Cardiac muscle cell (in vitro differentiated cells and primary cell): Measurements from ENCODE around the gene ZNF566. TPM values are rescaled to one million over a fixed set of nuclear protein-coding genes. Genes with fewer than 3 reads are reported as not detected.
A peak's percentile ranks its signal among the peaks of the same experiment; 100 is the strongest.
"Not testable (repeated sequence)": the region's sequence is repeated elsewhere in the genome, so short reads cannot be mapped to it uniquely, and the experiment has no call there.

Source experiments
- DNase-seq, 2 donors: peaks; one replicate each; pipeline versions ENCODE4 v3.0.0 to v3.0.0-alpha.2; 2010 to 2017; ENCODE audit warnings: low read depth in 1 of 2, low spot score in 1 of 2
- H3K27ac ChIP-seq: fragments of 200-600 bp; sonication (generic); 2 replicates; pipeline ENCODE4 v1.5.1; 2016
- H3K27me3 ChIP-seq: fragments of 200-600 bp; sonication (generic); 2 replicates; pipeline ENCODE4 v1.6.0; 2016; ENCODE audit warnings: control low read depth
- H3K36me3 ChIP-seq: fragments of 200-600 bp; sonication (generic); 2 replicates; pipeline ENCODE4 v1.5.1; 2016; ENCODE audit warnings: control low read depth
- H3K4me1 ChIP-seq: fragments of 200-600 bp; sonication (generic); 2 replicates; pipeline ENCODE4 v1.8.1; 2017; ENCODE audit warnings: low read depth, mild to moderate bottlenecking, mixed run types
- H3K4me3 ChIP-seq: fragments of 200-600 bp; sonication (generic); 2 replicates; pipeline ENCODE4 v1.5.1; 2016; ENCODE audit warnings: mild to moderate bottlenecking
- H3K9me3 ChIP-seq: fragments of 200-600 bp; sonication (generic); 2 replicates; pipeline ENCODE4 v1.5.1; 2017; ENCODE audit warnings: low read depth, mild to moderate bottlenecking, control low read depth
- CTCF ChIP-seq: IDR thresholded peaks from 2 replicates; pipeline ENCODE4 v1.5.1; 2012; ENCODE audit warnings: low read depth, mild to moderate bottlenecking, low read length
- polyA plus RNA-seq: library from polyadenylated mRNA; unstranded; fragments of >200 nt; fragmentation: Nextera tagmentation; extraction: Ambion mirVana; gene quantifications from 2 replicates; pipeline ENCODE4 v1.2.1, GENCODE V29; 2016
- total RNA-seq: library from RNA; depleted of rRNA; stranded (reverse); fragments of >200 nt; gene quantifications from 2 replicates; pipeline ENCODE4 v1.2.3, GENCODE V29; 2016

Gene ZNF566
- total and polyA plus RNA-seq, 2 experiments from 2014 or later = 5.2 to 8.6 TPM

- DNase-seq = peak; percentile 31 to 77
- not testable (repeated sequence) for H3K4me3 ChIP-seq, H3K36me3 ChIP-seq, H3K27ac ChIP-seq, H3K4me1 ChIP-seq, H3K9me3 ChIP-seq, H3K27me3 ChIP-seq
- peak; percentile 69 for TF ChIP-seq CTCF
These were observed 3.5 kb upstream of the ZNF566 start for GRCh38 chr19:36492689-36493453.

GRCh38 chr19:36490846-36491245 lies 1.5 kb upstream of the ZNF566 start:
- H3K4me1 ChIP-seq, H3K36me3 ChIP-seq, DNase-seq, H3K27me3 ChIP-seq, H3K27ac ChIP-seq, H3K4me3 ChIP-seq, H3K9me3 ChIP-seq: not testable (repeated sequence)

GRCh38 chr19:36489920-36490415 lies 607 bp upstream of the ZNF566 start:
- Histone ChIP-seq H3K27ac (peak overlapping the region; percentile 99), H3K36me3 (no peaks in the 10 kb centered on the region), H3K4me3 (peak overlapping the region; percentile 83), H3K9me3 (no peaks in the 10 kb centered on the region), H3K4me1 (no peaks in the 10 kb centered on the region), H3K27me3 (no peaks in the 10 kb centered on the region)
- TF ChIP-seq CTCF = no peak
- peak; percentile 95 to 97 for DNase-seq

GRCh38 chr19:36488846-36489117 lies 579 bp downstream of the ZNF566 start:
- H3K27ac ChIP-seq = peak overlapping the region; percentile 99
- peak overlapping the region; percentile 83 for H3K4me3 ChIP-seq
- H3K4me1 ChIP-seq = no peaks in the 10 kb centered on the region
- TF ChIP-seq CTCF = no peak
- no peaks in the 10 kb centered on the region for H3K27me3 ChIP-seq
- H3K9me3 ChIP-seq = no peaks in the 10 kb centered on the region
- peak in 1 of 2 donors; percentile 14 for DNase-seq
- H3K36me3 ChIP-seq = no peaks in the 10 kb centered on the region

- H3K9me3 ChIP-seq = no peaks in the 10 kb centered on the region
- no peaks in the 10 kb centered on the region for H3K4me1 ChIP-seq
- no peak for TF ChIP-seq CTCF
- DNase-seq = no peak
- H3K4me3 ChIP-seq = peak overlapping the region; percentile 83
- H3K27ac ChIP-seq = peak overlapping the region; percentile 99
- H3K36me3 ChIP-seq = no peaks in the 10 kb centered on the region
- no peaks in the 10 kb centered on the region for H3K27me3 ChIP-seq
These were observed 1.1 kb downstream of the ZNF566 start for GRCh38 chr19:36488118-36488845.

GRCh38 chr19:36483653-36484052 lies 5.7 kb downstream of the ZNF566 start:
- no peaks in the 10 kb centered on the region for H3K4me1 ChIP-seq
- no peaks in the 10 kb centered on the region for H3K27me3 ChIP-seq
- H3K27ac ChIP-seq = no peak overlapping the region
- H3K9me3 ChIP-seq = no peaks in the 10 kb centered on the region
- no peak overlapping the region for H3K4me3 ChIP-seq
- H3K36me3 ChIP-seq = no peaks in the 10 kb centered on the region
- no peak for DNase-seq
- no peak for TF ChIP-seq CTCF
